ENCODE results near the gene ZNF740.

ZNF740 gene

GRCh38 chr12:53219956-53220693 is 39.6 kb downstream of the ZNF740 start (continued):
- peak; percentile 4; the same call in 1 of the 2 replicates for TF ChIP-seq ZNF140 (tag by site-specific recombination; IDR thresholded peaks at IDR 0.05)
- no peak for TF ChIP-seq ZNF791 (tag by site-specific recombination; IDR thresholded peaks at IDR 0.05)
- no peak for TF ChIP-seq ZSCAN23 (tag by site-specific recombination; IDR thresholded peaks at IDR 0.05)
- TF ChIP-seq, protein P1, sequence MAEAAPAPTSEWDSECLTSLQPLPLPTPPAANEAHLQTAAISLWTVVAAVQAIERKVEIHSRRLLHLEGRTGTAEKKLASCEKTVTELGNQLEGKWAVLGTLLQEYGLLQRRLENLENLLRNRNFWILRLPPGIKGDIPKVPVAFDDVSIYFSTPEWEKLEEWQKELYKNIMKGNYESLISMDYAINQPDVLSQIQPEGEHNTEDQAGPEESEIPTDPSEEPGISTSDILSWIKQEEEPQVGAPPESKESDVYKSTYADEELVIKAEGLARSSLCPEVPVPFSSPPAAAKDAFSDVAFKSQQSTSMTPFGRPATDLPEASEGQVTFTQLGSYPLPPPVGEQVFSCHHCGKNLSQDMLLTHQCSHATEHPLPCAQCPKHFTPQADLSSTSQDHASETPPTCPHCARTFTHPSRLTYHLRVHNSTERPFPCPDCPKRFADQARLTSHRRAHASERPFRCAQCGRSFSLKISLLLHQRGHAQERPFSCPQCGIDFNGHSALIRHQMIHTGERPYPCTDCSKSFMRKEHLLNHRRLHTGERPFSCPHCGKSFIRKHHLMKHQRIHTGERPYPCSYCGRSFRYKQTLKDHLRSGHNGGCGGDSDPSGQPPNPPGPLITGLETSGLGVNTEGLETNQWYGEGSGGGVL (tag by site-specific recombination; IDR thresholded peaks at IDR 0.05) = peak; percentile 85
- TF ChIP-seq SP3 (tag by site-specific recombination; IDR thresholded peaks at IDR 0.05) = no peak
- TF ChIP-seq ZSCAN4 (tag by site-specific recombination; IDR thresholded peaks at IDR 0.05) = peak; percentile 66
- TF ChIP-seq ZNF560 (tag by site-specific recombination; IDR thresholded peaks at IDR 0.05; ENCODE audit: borderline replicate concordance) = no peak
- TF ChIP-seq BCL11A (tag by site-specific recombination; IDR thresholded peaks at IDR 0.05; ENCODE audit: low read depth) = no peak
- TF ChIP-seq ZNF510 (tag by site-specific recombination; IDR thresholded peaks at IDR 0.05; ENCODE audit: insufficient replicate concordance) = no peak
- TF ChIP-seq, protein P2, sequence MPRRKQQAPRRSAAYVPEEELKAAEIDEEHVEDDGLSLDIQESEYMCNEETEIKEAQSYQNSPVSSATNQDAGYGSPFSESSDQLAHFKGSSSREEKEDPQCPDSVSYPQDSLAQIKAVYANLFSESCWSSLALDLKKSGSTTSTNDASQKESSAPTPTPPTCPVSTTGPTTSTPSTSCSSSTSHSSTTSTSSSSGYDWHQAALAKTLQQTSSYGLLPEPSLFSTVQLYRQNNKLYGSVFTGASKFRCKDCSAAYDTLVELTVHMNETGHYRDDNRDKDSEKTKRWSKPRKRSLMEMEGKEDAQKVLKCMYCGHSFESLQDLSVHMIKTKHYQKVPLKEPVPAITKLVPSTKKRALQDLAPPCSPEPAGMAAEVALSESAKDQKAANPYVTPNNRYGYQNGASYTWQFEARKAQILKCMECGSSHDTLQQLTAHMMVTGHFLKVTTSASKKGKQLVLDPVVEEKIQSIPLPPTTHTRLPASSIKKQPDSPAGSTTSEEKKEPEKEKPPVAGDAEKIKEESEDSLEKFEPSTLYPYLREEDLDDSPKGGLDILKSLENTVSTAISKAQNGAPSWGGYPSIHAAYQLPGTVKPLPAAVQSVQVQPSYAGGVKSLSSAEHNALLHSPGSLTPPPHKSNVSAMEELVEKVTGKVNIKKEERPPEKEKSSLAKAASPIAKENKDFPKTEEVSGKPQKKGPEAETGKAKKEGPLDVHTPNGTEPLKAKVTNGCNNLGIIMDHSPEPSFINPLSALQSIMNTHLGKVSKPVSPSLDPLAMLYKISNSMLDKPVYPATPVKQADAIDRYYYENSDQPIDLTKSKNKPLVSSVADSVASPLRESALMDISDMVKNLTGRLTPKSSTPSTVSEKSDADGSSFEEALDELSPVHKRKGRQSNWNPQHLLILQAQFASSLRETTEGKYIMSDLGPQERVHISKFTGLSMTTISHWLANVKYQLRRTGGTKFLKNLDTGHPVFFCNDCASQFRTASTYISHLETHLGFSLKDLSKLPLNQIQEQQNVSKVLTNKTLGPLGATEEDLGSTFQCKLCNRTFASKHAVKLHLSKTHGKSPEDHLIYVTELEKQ (tag by site-specific recombination; IDR thresholded peaks at IDR 0.05; ENCODE audit: borderline replicate concordance) = no peak
- TF ChIP-seq ZFP37 (tag by site-specific recombination; IDR thresholded peaks at IDR 0.05) = 0 out of 2 replicates have a peak, but pooled peaks have one; percentile 2
- TF ChIP-seq GLIS2 (tag by site-specific recombination; IDR thresholded peaks at IDR 0.05) = 0 out of 2 replicates have a peak, but pooled peaks have one; percentile 29
- TF ChIP-seq ZNF223 (tag by site-specific recombination; IDR thresholded peaks at IDR 0.05) = no peak
- TF ChIP-seq OSR2 (tag by site-specific recombination; IDR thresholded peaks at IDR 0.05) = 0 out of 2 replicates have a peak, but pooled peaks have one; percentile 4
- TF ChIP-seq, protein P3, sequence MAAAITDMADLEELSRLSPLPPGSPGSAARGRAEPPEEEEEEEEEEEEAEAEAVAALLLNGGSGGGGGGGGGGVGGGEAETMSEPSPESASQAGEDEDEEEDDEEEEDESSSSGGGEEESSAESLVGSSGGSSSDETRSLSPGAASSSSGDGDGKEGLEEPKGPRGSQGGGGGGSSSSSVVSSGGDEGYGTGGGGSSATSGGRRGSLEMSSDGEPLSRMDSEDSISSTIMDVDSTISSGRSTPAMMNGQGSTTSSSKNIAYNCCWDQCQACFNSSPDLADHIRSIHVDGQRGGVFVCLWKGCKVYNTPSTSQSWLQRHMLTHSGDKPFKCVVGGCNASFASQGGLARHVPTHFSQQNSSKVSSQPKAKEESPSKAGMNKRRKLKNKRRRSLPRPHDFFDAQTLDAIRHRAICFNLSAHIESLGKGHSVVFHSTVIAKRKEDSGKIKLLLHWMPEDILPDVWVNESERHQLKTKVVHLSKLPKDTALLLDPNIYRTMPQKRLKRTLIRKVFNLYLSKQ (tag by site-specific recombination; IDR thresholded peaks at IDR 0.05; ENCODE audit: borderline replicate concordance) = no peak
- no peak for TF ChIP-seq ZNF555 (tag by site-specific recombination; conservative IDR thresholded peaks at IDR 0.05)
- TF ChIP-seq ZNF248 (tag by site-specific recombination; IDR thresholded peaks at IDR 0.05) = no peak
- no peak for TF ChIP-seq ZNF629 (tag by site-specific recombination; IDR thresholded peaks at IDR 0.05)
- no peak for TF ChIP-seq ZFHX2 (tag by site-specific recombination; conservative IDR thresholded peaks at IDR 0.05)
- TF ChIP-seq GLI4 (tag by site-specific recombination; IDR thresholded peaks at IDR 0.05) = no peak
- TF ChIP-seq ZNF518A (tag by site-specific recombination; conservative IDR thresholded peaks at IDR 0.05; ENCODE audit: low read depth) = no peak
- TF ChIP-seq, protein P4, sequence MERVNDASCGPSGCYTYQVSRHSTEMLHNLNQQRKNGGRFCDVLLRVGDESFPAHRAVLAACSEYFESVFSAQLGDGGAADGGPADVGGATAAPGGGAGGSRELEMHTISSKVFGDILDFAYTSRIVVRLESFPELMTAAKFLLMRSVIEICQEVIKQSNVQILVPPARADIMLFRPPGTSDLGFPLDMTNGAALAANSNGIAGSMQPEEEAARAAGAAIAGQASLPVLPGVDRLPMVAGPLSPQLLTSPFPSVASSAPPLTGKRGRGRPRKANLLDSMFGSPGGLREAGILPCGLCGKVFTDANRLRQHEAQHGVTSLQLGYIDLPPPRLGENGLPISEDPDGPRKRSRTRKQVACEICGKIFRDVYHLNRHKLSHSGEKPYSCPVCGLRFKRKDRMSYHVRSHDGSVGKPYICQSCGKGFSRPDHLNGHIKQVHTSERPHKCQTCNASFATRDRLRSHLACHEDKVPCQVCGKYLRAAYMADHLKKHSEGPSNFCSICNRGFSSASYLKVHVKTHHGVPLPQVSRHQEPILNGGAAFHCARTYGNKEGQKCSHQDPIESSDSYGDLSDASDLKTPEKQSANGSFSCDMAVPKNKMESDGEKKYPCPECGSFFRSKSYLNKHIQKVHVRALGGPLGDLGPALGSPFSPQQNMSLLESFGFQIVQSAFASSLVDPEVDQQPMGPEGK (tag by site-specific recombination; IDR thresholded peaks at IDR 0.05) = no peak
- TF ChIP-seq ZNF600 (tag by site-specific recombination; IDR thresholded peaks at IDR 0.05) = peak; percentile 44; the same call in 1 of the 2 replicates
